Left lung (tissue), 10 donors: ENCODE data around the gene FAS. TPM values are rescaled to one million over a fixed set of nuclear protein-coding genes. Genes with fewer than 3 reads are reported as not detected.

Source experiments
- ATAC-seq: fragments of 200-7000 bp; cut with Tn5 transposase; one replicate; pipeline ENCODE4 v1.9.1; 2020; ENCODE audit warnings: moderate library complexity
- DNase-seq, 4 donors: peaks; one replicate each; pipeline ENCODE4 v3.0.0-alpha.2; 2013 to 2020
- H3K27ac ChIP-seq, 2 donors: fragments of 200-600 bp; sonication (generic) in 1 of 2; one replicate each; pipeline versions ENCODE4 v1.5.0 to v1.8.0; 2020 to 2021
- H3K27me3 ChIP-seq, 2 donors: fragments of 200-600 bp; sonication (generic) in 1 of 2; one replicate each; pipeline versions ENCODE4 v1.5.0 to v1.8.0; 2020 to 2021
- H3K36me3 ChIP-seq, 2 donors: fragments of 200-600 bp; sonication (generic) in 1 of 2; one replicate each; pipeline versions ENCODE4 v1.5.0 to v1.8.0; 2020 to 2021
- H3K4me1 ChIP-seq, 2 donors: fragments of 200-600 bp; one replicate each; pipeline ENCODE4 v1.8.0; 2021
- H3K4me3 ChIP-seq, 2 donors: fragments of 200-600 bp; sonication (generic) in 1 of 2; one replicate each; pipeline versions ENCODE4 v1.5.0 to v1.8.0; 2020 to 2021; ENCODE audit warnings: mild to moderate bottlenecking in 1 of 2
- H3K9me3 ChIP-seq, 2 donors: fragments of 200-600 bp; sonication (generic) in 1 of 2; one replicate each; pipeline versions ENCODE4 v1.5.0 to v1.8.0; 2020 to 2021
- CTCF ChIP-seq, 2 donors: fragments of 200-600 bp; sonication (generic) in 1 of 2; IDR thresholded peaks; one replicate each; pipeline versions ENCODE4 v1.5.0 to v1.8.0; 2021; ENCODE audit warnings: antibody characterized with exemption in 2 of 2
- intact Hi-C, 2 donors: fragments of 100-400 bp; cut with DNase I; formaldehyde crosslinking; loops; one replicate each; pipeline versions ENCODE4 v1.11.2 to v1.14.2; 2022
- polyA plus RNA-seq, 6 donors: library from polyadenylated mRNA; unstranded; fragments of 120-200 nt; gene quantifications; one replicate each; pipeline ENCODE4 v1.2.1, GENCODE V29; 2013; ENCODE audit not compliant: insufficient read length in 6 of 6
- total RNA-seq, 2 donors: library from RNA; stranded (reverse); fragmentation: NEBNext Ultra II Directional; extraction: Animal tissue kit (Norgen Biotek cat#: 25700); gene quantifications; one replicate each; pipeline ENCODE4 v1.2.1, GENCODE V29; 2021
- donor health status: DM: no; HTN: yes; CAD: no.
- donor health status: DM: no; HTN: no; CAD: no.

Gene FAS
- total and polyA plus RNA-seq, 8 donors = 15.1 to 76.4 (median 26.7) TPM

- no peak for TF ChIP-seq CTCF (IDR thresholded peaks at IDR 0.05)
- Histone ChIP-seq H3K27ac (peak overlapping the region in 1 of 2 donors; percentile 67), H3K4me3 (no peak overlapping the region), H3K9me3 (no peaks in the 10 kb centered on the region), H3K27me3 (no peaks in the 10 kb centered on the region), H3K4me1 (peaks cover 0 to 3% of the 10 kb centered on the region in 2 donors), H3K36me3 (no peaks in the 10 kb centered on the region)
- DNase-seq (no peak), ATAC-seq (no peak)
- intact Hi-C loops = no loop called here
These were observed 36.9 kb upstream of the FAS start for GRCh38 chr10:88953662-88954061.

- TF ChIP-seq CTCF (IDR thresholded peaks at IDR 0.05) = no peak
- H3K27ac ChIP-seq = no peak overlapping the region
- H3K4me3 ChIP-seq = no peak overlapping the region
- peaks cover 0 to 3% of the 10 kb centered on the region in 2 donors for H3K4me1 ChIP-seq
- no peaks in the 10 kb centered on the region for H3K36me3 ChIP-seq
- H3K27me3 ChIP-seq = no peaks in the 10 kb centered on the region
- H3K9me3 ChIP-seq = no peaks in the 10 kb centered on the region
- intact Hi-C loops = no loop called here
- no peak for DNase-seq
- no peak for ATAC-seq
These were observed 36.0 kb upstream of the FAS start for GRCh38 chr10:88954458-88955083.

GRCh38 chr10:88957381-88957780 lies 33.2 kb upstream of the FAS start:
- H3K9me3 ChIP-seq = no peaks in the 10 kb centered on the region
- DNase-seq (no peak), ATAC-seq (no peak)
- H3K27ac ChIP-seq = no peak overlapping the region
- no peak overlapping the region for H3K4me3 ChIP-seq
- intact Hi-C loops = no loop called here
- TF ChIP-seq CTCF (IDR thresholded peaks at IDR 0.05) = no peak
- peaks cover 0 to 3% of the 10 kb centered on the region in 2 donors for H3K4me1 ChIP-seq
- no peaks in the 10 kb centered on the region for H3K36me3 ChIP-seq
- no peaks in the 10 kb centered on the region for H3K27me3 ChIP-seq

- no peaks in the 10 kb centered on the region for H3K9me3 ChIP-seq
- no peak for TF ChIP-seq CTCF (IDR thresholded peaks at IDR 0.05)
- H3K27me3 ChIP-seq = no peaks in the 10 kb centered on the region
- no peaks in the 10 kb centered on the region for H3K36me3 ChIP-seq
- no peak overlapping the region for H3K4me3 ChIP-seq
- H3K4me1 ChIP-seq = peaks cover 0 to 3% of the 10 kb centered on the region in 2 donors
- no peak for ATAC-seq
- intact Hi-C loops = no loop called here
- no peak overlapping the region for H3K27ac ChIP-seq
- no peak for DNase-seq
These were observed 31.9 kb upstream of the FAS start for GRCh38 chr10:88958721-88959120.

- Histone ChIP-seq H3K4me3 (no peak overlapping the region), H3K27me3 (no peaks in the 10 kb centered on the region), H3K27ac (no peak overlapping the region), H3K4me1 (peaks cover 0 to 3% of the 10 kb centered on the region in 2 donors), H3K36me3 (no peaks in the 10 kb centered on the region), H3K9me3 (no peaks in the 10 kb centered on the region)
- peak; percentile 73 for ATAC-seq
- DNase-seq = no peak
- intact Hi-C loops = no loop called here
- no peak for TF ChIP-seq CTCF (IDR thresholded peaks at IDR 0.05)
These were observed 29.8 kb upstream of the FAS start for GRCh38 chr10:88960802-88961201.
